ENCODE measurements around the gene PANX2. TPM values are rescaled to one million over a fixed set of nuclear protein-coding genes. Genes with fewer than 3 reads are reported as not detected.

Gene PANX2
- total and polyA plus RNA-seq, 2 experiments from 2014 or later = 2.8 to 5.1 TPM

GRCh38 chr22:50193621-50194020 lies 23.1 kb downstream of the PANX2 start:
- peaks cover 22% of the 10 kb centered on the region for H3K79me2 ChIP-seq (replicated peaks; ENCODE audit: insufficient read depth)
- H3K27ac Mint-ChIP-seq = no peak overlapping the region
- no peaks in the 10 kb centered on the region for H3K27me3 ChIP-seq (ENCODE audit: insufficient read depth)
- H3K4me2 ChIP-seq = no peak overlapping the region
- H3K4me1 ChIP-seq (ENCODE audit: insufficient read depth) = peaks cover 4% of the 10 kb centered on the region; the same call in 1 of the 2 replicates
- H3K36me3 ChIP-seq (ENCODE audit: insufficient read depth) = no peaks in the 10 kb centered on the region
- DNase-seq (ENCODE audit: low spot score) = no peak
- H3F3A ChIP-seq (replicated peaks; ENCODE audit: low read depth) = 0 out of 2 replicates have a peak, but pooled peaks cover 2% of the 10 kb centered on the region
- peaks cover 14% of the 10 kb centered on the region; the same call in 1 of the 2 replicates for H4K20me1 ChIP-seq (replicated peaks; ENCODE audit: insufficient read depth)
- H3K27ac ChIP-seq (ENCODE audit: low read depth) = no peak overlapping the region
- no peak for ATAC-seq
- no peak overlapping the region for H3K4me3 ChIP-seq
- H3K4me1 Mint-ChIP-seq = peaks cover 10% of the 10 kb centered on the region
- H2AFZ ChIP-seq = no peak overlapping the region
- no peaks in the 10 kb centered on the region for H3K9me3 Mint-ChIP-seq
- no peak overlapping the region for H3K4me3 Mint-ChIP-seq
- peaks cover 4% of the 10 kb centered on the region; the same call in 1 of the 3 replicates for H3K36me3 Mint-ChIP-seq (ENCODE audit: low read depth)
- H3K27me3 Mint-ChIP-seq (ENCODE audit: insufficient read depth, low read depth, poor library complexity) = peaks cover 10% of the 10 kb centered on the region
- TF ChIP-seq STAT1 (IDR thresholded peaks at IDR 0.05; ENCODE audit: unreplicated experiment) (no peak), CREB1 (CRISPR knock-in tag; IDR thresholded peaks at IDR 0.05; ENCODE audit: low read depth) (no peak), EZH2phosphoT487 (IDR thresholded peaks at IDR 0.05; ENCODE audit: unreplicated experiment) (no peak), ETS1 (IDR thresholded peaks at IDR 0.05) (no peak), ZNF114 (CRISPR knock-in tag; IDR thresholded peaks at IDR 0.05) (no peak), EZH2 (IDR thresholded peaks at IDR 0.05; ENCODE audit: low read depth, unreplicated experiment) (no peak)
- TF ChIP-seq, protein P1, sequence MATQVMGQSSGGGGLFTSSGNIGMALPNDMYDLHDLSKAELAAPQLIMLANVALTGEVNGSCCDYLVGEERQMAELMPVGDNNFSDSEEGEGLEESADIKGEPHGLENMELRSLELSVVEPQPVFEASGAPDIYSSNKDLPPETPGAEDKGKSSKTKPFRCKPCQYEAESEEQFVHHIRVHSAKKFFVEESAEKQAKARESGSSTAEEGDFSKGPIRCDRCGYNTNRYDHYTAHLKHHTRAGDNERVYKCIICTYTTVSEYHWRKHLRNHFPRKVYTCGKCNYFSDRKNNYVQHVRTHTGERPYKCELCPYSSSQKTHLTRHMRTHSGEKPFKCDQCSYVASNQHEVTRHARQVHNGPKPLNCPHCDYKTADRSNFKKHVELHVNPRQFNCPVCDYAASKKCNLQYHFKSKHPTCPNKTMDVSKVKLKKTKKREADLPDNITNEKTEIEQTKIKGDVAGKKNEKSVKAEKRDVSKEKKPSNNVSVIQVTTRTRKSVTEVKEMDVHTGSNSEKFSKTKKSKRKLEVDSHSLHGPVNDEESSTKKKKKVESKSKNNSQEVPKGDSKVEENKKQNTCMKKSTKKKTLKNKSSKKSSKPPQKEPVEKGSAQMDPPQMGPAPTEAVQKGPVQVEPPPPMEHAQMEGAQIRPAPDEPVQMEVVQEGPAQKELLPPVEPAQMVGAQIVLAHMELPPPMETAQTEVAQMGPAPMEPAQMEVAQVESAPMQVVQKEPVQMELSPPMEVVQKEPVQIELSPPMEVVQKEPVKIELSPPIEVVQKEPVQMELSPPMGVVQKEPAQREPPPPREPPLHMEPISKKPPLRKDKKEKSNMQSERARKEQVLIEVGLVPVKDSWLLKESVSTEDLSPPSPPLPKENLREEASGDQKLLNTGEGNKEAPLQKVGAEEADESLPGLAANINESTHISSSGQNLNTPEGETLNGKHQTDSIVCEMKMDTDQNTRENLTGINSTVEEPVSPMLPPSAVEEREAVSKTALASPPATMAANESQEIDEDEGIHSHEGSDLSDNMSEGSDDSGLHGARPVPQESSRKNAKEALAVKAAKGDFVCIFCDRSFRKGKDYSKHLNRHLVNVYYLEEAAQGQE (IDR thresholded peaks at IDR 0.05; ENCODE audit: unreplicated experiment) = no peak
- H3K9me2 ChIP-seq (ENCODE audit: insufficient read depth) = no peaks in the 10 kb centered on the region

DNA sequence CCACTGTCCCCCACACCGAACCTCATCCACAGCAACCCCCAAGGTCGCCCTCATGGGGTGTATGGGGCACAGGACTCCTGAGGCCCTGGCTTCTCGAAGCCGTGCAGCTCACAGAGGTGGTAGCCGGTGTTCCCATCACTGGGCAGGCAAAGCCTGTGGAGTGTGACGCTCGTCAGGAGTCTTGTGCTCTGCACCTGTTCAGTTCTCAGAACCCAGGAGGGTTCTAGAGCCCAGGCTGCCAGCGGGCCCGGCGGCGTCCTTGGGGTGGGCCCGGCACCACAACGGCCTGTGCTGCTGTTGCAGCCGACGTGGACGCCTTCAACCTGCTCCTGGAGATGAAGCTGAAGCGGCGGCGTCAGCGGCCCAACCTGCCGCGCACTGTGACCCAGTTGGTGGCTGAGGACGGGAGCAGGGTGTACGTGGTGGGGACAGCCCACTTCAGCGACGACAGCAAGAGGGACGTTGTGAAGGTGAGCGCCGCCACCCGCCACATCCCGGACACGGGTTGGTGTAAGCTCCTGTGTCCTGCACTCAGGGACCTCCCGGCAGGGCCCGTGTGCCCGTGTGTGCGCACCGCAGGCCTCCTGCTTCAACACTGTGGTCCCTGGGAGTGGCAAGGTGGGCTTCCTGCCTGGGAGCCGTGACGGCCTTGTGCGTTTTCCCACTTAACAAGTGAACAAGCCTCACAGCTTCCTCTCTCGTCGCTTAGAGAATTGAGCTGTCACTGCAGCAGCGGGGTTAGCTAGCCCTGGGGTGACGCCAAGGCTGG lies 23.7 kb downstream of the PANX2 start:
- H3K27ac Mint-ChIP-seq = no peak overlapping the region
- ATAC-seq (no peak), DNase-seq (ENCODE audit: low spot score) (no peak)
- peaks cover 20% of the 10 kb centered on the region for H3K79me2 ChIP-seq (replicated peaks; ENCODE audit: insufficient read depth)
- H3F3A ChIP-seq (replicated peaks; ENCODE audit: low read depth) = peaks cover 6% of the 10 kb centered on the region
- H3K36me3 Mint-ChIP-seq (ENCODE audit: low read depth) = peaks cover 4% of the 10 kb centered on the region; the same call in 1 of the 3 replicates
- H3K4me1 Mint-ChIP-seq = peaks cover 10% of the 10 kb centered on the region
- no peaks in the 10 kb centered on the region for H3K27me3 ChIP-seq (ENCODE audit: insufficient read depth)
- H3K27ac ChIP-seq (ENCODE audit: low read depth) = no peak overlapping the region
- no peaks in the 10 kb centered on the region for H3K9me3 Mint-ChIP-seq
- H2AFZ ChIP-seq = no peak overlapping the region
- peaks cover 4% of the 10 kb centered on the region; the same call in 1 of the 2 replicates for H3K4me1 ChIP-seq (ENCODE audit: insufficient read depth)
- no peak overlapping the region for H3K4me3 Mint-ChIP-seq
- no peak for TF ChIP-seq CREB1 (CRISPR knock-in tag; IDR thresholded peaks at IDR 0.05; ENCODE audit: low read depth)
- no peak for TF ChIP-seq STAT1 (IDR thresholded peaks at IDR 0.05; ENCODE audit: unreplicated experiment)
- TF ChIP-seq ZNF331 (CRISPR knock-in tag; IDR thresholded peaks at IDR 0.05; ENCODE audit: low read depth) = no peak
- TF ChIP-seq EZH2 (IDR thresholded peaks at IDR 0.05; ENCODE audit: low read depth, unreplicated experiment) = no peak
- no peak for TF ChIP-seq CTCF (conservative IDR thresholded peaks at IDR 0.05; ENCODE audit: low read depth in 2 of 2)
- TF ChIP-seq JUNB (IDR thresholded peaks at IDR 0.05; ENCODE audit: unreplicated experiment) = no peak
- TF ChIP-seq EZH2phosphoT487 (IDR thresholded peaks at IDR 0.05; ENCODE audit: unreplicated experiment) = no peak
- H3K27me3 Mint-ChIP-seq (ENCODE audit: insufficient read depth, low read depth, poor library complexity) = peaks cover 10% of the 10 kb centered on the region
- H3K4me2 ChIP-seq = no peak overlapping the region
- no peaks in the 10 kb centered on the region for H3K9me2 ChIP-seq (ENCODE audit: insufficient read depth)
- H3K4me3 ChIP-seq = no peak overlapping the region
- H4K20me1 ChIP-seq (replicated peaks; ENCODE audit: insufficient read depth) = peaks cover 14% of the 10 kb centered on the region; the same call in 1 of the 2 replicates
- H3K36me3 ChIP-seq (ENCODE audit: insufficient read depth) = no peaks in the 10 kb centered on the region
